Measurements from ENCODE around the gene HEMK1.

HEMK1 gene

DNA sequence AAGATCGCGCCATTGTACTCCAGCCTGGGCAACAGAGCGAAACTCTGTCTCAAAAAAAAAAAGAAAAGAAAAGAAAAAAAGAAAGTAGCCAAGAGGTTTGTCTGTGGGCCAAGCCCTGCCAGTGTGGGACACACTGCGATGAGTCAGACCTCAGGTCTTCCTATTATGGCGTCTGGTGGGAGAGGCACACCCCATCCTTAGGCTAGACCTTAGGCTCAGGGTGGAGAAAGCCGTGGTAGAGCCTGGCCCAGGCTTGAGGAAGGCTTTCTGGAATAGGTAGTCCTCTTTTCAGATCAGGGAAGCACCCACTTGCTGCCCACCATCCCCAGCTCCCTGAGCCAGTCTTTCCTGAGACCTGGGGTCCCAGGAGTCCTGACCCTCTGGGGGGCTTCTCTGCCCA lies 6.0 kb downstream of the HEMK1 start:
- no peak for DNase-seq

DNA sequence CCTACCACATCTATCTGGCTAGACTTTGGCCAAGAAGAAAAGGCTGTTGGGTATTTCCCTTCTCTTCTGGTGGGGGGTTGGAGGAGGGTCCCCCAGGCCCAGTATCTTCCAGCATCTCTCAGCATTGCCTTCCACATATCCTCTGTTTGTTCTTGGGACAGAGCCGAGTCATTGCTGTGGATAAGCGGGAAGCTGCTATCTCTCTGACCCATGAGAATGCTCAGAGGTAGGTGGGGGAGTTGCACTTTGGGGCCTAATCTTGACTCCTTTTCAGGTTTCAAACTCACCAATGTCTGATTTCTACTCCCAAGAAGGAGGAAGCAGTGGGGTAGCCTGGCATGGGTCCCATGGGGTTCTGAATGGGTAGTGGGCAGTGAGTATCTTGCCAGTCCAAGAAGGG lies 8.0 kb downstream of the HEMK1 start:
- DNase-seq: no peak

DNA sequence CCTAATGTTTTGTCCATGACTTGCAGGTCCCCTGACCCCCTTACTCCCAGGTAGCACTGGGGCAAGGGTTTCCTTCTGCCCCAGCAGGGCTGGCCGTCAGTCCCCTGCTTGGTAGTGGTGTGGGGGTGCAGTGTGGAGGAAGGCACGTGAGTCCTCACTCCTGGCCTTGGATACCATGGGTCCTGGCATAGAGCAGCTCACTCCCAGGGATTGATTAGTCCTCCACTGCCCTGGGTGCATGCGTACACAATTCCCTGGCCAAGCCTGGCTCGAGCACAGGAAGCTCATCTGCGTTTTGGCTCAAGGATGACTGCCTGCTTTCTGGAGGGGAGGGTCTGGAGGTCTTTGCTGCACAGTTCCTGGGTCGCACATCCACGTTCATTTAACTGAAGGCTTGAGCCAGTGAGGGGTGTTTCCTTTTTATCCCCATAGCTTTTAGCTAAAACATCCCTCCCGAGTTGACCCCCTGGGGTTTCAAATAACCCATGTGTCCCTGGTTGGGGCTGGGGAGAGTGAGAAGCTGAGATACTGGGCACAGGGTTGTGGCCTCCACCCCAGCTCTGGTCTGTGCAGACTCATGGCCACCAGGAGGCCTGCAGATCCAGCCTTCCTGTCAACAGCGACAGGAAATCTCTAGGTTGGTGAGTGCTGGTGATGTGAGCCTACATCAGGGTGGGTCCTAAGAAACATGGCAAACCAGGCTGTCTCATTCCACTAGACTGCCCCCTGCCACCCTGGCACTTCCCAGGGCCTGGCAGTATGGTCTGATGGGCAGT lies 11.5 kb downstream of the HEMK1 start:
- DNase-seq: no peak

DNA sequence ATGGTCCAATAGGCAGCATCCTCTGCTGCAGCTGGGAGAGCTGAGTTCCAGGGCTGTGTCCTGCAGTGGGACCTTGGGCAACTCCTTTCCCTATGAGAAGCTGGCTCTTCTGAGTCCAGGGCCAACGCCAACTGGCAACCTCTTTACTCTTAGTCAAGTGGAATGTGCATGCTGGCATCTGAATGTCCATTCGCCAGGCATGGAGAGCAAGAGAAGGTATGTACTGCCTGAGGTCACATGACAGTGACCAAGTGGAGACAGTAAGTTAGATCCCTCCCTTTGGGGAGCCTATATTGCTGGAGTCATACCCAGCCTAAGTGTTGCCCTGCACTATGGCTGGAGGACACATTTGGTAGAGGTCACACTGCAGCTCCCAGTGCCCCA lies 12.1 kb downstream of the HEMK1 start:
- DNase-seq: no peak

DNA sequence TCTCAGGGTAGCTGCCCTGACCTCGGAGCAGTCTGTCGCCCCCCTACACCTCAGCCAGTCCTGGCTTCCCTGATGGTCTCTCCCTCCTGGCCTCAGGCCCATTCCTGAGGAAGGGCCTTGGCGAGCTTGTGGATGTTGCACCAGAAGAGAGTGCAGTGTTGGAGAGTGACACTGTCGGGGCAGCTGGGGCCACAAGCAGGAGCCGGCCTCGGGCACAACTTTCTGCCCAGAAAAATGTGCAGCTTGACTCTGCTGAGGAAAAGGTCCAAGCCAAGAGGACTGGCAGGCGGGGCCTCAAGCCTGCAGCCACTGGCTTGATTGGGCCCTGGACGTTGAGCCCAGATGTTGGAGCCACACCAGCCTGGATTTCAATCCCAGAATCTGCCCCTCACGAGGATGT lies 12.8 kb downstream of the HEMK1 start:
- DNase-seq: no peak

DNA sequence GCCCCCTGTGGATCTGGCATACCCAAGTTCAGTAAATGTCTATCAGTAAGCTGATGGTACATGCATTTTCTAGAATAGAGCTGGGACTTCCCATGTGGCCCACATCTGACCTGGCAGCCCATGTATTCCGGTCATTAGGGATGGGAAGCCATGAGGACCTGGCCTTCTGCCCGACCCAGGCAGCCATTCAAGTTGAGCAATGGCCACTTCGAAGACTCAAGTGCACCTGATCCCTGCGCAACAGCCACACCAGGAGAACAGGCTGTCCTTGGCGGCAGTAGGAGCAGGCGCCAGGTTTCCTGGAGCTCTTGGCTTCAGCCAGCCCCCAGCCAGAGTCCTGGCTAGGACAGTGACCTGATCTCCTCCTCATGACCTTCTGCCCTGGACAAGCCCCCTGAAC lies 14.6 kb downstream of the HEMK1 start:
- DNase-seq: no peak

DNA sequence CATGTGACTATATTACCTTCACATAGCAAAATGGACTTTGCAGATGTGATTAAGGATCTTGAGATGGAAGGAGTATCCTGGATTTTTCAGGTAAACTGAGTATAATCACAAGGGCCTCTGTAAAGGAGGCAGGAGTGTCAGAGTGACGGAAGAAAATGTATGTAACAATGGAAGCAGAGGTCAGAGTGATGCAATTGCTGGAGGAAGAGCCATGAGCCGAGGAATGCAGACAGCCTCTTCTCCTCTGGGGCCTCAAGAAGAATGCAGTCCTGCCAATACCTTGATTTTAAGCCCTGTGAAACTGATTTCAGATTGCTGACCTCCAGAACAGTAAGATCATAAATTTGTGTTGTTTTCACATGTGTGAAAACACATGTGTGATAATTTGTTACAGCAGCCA lies 15.1 kb downstream of the HEMK1 start:
- DNase-seq: no peak

DNA sequence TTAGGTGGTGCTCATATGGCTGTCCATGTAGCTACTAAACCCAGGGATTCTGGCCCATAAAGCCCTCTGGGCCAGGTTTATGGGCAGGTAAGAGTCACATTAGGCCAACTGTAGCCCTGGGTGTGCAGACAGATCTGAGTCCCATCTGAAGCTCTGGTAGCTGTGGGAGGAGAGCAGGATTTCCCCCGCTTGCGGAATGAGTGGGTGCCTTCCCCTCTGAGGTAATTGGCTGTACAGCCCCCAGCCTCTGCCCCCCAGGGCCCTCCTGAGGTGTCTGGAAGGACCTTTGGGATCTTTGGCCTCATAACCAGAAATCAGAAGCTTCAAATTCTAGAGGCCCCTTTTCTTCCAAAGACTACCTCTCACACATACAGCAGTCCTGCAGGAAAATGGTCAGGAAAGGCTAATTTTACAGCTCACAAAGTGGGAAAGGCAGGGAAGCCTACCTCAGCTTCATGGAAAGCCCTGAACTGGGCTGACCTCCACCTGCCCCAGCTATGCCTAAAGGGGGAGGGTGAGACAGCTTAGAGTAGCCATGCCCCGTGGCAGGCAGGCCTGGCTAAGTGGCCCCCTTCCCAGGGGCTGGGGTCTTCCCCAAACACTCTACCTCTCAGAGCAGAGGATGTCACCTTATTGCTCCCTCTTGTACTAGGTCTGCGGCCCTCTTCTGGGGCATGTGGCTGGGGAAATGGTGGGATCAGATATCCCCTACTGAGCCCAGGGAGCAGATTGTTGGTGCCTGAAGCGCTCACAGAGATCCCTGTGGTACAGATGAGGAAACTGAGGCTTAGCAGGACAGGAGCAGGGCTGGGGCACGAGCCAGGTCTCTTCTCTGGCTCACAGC lies 16.8 kb downstream of the HEMK1 start:
- no peak for DNase-seq

DNA sequence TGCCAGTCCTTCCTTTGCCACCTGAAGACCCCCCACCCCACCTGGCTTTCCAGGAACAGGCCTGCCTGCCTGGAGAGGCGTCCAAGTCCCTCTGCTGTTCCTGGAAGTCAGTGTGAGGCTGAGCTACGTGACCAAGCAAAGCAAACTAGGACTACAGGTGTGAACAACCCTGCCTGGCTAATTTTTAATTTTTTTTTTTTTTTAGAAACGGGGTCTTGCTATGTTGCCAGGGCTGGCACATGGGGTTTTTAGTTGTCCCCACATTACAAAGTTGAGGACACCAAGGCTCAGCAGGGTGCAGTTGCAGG lies 17.4 kb downstream of the HEMK1 start:
- DNase-seq: no peak

DNA sequence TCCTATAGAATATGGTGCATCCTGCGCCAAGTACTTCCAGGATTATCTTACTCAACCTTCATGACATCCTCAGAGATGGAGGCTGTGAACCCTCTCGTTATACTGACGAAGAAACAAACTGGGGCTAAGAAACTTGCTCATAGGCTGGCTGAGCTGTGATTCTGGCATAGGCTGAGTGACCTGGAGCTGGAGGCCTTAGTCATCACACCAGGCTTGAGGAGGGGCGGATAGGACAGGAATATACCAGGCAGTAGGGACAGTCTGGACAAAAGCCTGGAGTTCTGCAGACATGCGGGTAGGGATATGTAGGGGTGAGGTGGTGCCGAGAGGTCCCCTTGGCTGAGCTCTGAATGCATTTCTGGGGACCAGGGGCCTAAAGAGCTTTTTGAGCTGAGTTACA lies 18.1 kb downstream of the HEMK1 start:
- DNase-seq: no peak

DNA sequence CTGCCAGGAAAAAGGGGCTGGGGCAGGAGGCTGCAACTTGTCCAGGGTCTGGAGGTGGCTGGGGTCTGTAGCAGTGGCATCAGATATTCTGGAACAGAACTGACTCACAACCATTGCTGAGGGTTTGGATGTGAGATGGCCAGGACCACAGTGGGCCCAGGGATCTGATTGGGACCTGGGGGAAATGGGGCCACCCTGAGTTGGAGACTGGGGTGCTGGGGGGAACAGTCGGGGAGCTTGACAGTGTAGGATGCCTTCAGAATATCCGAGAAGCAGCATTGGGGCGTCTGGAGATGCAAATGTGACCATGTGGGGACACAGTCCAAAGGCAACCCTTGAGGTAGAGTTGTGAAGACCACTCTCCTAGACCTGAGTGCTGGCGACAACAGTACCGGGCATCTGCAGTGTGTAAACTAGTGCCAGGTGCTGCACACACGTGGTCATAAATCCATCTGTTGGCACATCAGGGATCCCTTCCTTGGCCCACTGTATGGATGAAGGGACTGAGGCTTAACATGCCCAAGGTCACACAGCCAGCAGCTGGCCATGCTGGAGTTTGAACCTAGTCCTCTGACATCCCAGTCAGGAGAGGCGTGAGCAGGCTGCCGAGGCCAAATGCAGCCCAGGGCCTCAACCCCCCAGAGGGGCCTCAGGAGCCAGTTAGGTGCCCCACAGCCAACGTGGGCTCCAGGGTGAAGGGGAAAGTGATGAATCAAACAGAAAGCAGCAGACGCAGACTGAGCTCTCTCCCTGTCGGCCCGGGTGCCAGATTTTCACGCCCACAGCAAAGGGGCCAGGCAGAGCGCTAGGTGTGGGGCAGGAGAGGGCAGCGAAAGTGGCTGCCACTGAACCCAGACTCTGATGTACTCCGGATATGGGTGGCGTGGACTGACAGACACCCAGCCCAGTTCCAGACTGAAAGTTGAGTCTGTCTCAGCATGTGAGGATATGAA lies 18.8 kb downstream of the HEMK1 start:
- DNase-seq: no peak

DNA sequence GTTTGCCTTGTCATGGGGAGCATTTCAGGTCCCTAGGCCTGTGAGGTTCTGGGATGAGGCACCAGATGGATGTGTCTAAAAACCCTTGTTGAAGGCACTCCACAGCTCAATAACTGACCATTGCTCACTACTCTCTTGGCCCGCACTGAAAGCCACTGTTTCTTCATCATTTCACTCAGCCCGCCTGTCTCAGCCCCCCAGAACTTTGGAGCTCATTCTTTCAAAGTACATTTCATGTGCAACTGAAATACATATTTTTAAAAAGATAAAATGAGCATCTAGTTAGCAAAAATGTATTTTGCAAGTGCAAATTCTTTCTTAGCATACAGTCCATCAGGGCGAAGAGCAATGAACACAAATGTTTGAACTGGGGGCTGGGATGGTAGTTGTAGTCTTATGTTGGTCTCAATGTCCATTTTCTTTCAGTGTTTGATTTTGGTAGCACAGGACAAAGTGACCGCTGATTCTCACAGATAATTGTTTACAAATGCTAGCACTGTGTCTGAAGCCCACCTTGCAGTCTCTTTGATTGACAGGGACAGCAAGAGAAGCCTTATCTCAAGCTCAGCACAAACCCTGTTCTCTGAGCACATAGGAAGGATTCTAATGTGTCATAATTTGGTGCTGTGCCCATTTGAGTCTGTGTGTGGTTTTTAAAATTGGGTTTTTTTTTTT lies 19.6 kb downstream of the HEMK1 start:
- DNase-seq: no peak

DNA sequence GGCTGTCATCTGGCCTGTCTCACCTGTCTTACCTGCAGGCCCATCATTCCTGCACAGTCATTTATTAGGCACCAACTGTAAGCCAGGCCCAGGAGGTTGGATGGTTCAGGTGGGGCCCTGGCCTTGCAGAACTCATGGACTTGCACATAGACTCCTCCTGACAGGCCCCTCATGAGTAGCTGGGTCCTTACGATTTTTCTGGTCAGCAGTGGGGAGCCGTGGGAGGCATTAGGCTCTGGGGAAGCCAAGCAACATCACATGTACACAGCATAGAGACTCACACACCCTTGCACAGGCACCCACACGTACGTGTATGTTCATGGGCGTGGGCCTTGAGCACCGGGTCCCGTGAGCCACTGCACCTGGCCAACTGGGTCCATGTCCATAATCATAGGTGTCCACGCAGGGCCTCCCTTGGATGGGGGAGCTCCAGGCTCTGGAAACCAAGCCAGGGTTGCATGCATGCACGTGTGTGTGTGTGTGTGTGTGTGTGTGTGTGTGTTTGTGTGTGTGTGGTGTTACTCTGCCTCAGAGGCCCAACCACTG lies 21.9 kb downstream of the HEMK1 start:
- no peak for DNase-seq

DNA sequence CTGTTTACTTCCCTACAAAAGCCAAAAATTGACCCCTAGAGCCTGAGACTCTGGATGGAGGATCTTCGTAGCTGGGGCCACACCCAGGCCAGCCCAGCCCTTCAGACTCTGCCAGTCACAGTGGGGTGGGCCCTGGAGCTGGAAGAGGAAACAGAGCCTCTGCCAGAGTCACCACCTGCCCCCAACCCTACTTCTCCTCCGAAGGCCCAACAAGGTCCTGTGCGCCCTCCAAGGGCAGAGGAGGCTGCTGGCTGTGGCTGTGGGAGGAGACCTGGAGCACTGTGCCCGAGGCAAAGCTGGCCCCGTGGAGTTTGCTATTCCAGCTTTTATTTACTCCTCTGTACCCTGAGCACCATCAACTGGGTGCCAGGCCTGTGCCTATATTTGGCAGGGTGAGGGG lies 23.2 kb downstream of the HEMK1 start:
- no peak for DNase-seq

DNA sequence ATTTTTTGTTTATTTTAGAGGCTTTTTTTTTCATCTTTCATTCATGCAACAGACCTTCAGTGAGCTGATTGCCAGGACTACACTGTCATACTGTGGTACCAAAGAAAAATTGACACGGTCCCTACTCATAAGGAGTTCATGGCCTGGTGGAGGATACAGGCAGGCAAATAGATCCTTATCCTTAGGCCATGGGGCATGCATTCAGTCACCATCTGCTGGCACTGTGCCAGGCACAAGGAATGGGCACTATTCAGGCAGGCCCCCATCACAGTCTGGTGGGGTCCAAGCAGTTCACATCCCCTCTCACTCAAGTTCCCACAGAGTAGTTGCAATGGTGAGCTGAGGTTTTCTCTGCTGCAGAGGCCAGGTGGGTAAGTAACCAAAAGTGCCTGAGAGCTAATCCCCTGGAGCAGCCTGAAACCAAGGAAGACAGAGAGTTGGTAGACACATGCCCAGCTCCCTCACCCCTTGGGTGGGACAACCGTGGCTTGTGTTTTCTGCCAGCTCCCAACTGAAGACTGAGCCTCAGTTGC lies 25.0 kb downstream of the HEMK1 start:
- DNase-seq: no peak

DNA sequence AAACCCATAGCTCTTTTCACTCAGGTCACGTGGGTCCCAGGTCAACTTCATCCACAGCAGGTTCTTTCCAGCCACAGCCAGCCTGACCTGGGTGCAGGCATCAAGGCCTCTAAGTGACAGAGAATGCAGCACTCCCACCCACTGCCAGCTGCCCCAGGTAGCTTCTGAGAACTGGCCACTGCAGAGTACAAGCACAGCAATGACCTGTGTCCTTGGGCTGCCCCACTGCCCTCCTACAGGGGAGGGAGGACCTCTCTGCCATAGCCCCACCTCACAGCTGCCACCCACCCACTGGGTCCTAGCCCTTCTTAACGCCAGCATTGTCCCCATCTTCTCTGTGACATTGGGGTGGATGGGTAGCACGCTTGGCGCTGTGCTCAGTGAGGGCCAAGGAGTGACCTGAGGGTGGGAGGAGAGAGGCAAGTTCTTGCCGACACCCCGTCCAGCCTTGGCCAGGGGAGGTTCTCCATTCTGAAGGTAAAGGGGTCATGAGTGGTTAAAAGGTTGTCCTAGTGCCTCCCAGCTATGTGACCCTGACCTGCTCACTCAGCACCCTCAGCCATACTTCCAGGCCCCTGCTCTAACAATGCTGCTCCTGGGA lies 29.9 kb downstream of the HEMK1 start:
- DNase-seq: no peak

DNA sequence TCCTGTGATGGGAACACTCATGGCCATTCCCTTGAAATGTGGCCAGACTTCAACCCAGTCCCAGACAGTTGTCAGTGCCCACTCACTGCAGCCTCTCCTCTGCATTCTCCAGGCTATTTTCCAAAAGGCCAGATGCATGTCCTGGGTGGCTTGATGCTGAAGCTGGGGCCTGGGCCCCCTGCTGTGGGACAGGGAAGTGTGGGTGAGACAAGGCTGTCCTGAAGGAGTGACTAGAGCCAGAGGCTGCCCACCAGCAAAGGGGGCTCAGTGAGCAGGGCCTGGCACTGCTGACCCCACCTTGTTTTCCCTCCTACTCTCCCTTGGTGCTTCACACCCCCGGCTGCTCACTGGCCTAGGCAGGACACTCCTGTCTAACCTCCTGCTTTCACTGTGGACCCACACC lies 30.4 kb downstream of the HEMK1 start:
- DNase-seq: no peak

DNA sequence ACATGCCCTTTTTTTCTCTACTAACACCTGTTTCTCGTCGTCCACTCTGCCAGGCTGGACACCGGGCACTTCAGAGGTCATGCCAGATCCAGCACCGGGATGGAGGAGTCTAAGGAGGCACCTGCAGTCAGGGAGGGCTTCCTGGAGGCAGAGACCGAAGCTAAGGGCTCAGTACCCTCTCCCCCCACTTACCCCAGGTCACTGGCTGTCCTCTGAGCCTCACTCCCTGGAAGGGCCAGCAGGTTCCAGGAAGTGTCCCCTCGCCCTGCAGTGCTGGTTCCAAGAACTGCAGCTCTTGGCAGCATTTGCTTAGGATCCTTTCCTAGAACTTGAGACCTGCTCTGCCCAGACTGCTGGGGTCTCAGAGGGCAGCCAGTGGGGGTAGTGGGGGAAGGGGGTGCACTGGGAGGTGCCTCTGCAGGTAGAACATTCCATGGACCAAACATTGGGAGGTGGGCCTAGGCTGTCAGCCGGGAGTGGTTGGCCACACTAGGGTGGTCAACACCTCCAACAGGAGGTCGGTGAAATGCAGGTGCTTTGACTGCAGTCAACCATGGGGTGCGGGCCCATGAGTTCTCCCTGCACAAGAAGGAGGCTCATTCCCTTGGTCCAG lies 30.9 kb downstream of the HEMK1 start:
- DNase-seq: no peak

DNA sequence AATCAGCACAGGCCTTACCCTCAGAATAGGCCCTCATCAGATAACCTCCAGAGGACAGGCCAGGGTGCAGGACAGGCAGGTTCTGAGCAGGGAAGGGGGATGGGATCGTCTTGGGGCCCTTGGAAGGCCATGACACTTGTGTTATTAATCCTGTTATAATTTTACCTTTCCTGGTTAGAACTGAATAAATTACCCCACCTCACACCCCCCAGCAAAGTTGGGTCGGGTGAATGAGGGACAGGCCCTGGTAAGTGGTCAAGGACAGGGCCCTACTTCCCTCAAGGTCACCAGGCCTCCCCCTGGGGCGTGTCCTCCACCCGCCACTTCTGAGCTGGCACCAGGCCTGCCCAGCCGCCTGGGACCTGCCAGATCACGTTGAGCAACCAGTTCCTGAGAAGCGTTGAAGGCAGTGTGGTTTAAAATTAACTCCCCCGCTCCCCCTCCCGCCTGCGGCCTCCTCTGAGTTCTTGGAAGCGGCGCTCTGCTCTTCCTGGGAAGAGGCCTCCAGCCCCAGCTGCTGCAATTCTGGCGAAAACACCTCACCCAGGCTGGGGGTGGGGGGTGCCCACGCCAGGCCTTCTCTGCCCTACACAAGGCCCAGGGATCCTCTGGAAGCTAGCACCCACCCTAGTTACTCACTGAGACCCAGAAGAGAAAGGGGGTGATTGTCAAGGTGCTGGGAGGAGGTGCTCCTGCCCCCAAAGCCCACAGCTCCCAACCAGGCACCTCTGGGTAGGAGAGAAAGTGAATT lies 31.7 kb downstream of the HEMK1 start:
- DNase-seq: peak; percentile 94

DNA sequence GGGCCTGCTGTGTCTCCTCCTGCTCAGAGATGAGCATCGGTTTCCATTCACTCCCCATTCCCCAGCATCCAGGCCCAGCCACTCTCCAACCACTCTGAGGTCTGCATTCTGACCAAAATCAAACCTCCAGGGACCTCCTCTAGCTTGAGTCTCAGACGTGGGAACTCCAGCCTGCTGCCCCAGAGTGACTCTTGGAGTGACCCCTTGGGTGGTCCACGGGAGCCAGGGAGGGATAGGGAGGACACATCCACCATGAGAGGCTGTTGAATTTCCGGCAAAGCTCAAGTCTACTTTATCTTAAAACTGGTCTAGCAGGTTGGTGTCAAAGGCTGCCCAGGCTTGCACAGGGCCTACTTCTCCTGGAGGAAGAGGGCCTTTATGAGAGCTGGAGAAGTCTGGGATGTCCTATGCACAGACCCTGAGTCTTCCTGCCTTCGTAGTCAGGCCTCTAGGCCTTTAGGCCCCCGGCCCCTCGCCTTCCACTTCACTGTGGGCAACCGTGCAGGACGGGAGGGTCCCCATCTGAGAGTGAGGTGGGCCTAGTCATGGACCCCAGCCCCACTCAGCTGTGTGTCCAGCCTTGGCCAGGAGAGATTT lies 33.4 kb downstream of the HEMK1 start:
- no peak for DNase-seq
